ENCODE results near the gene ROCK2. TPM values are rescaled to one million over a fixed set of nuclear protein-coding genes. Genes with fewer than 3 reads are reported as not detected.
A peak's percentile ranks its signal among the peaks of the same experiment; 100 is the strongest.

The ROCK2 gene
- total and polyA plus RNA-seq, 9 of the 15 experiments (the other 6 are each of a cell fraction or from before 2014, with no cell fraction given) = 4.9 to 30.6 (median 14.3) TPM

DNA sequence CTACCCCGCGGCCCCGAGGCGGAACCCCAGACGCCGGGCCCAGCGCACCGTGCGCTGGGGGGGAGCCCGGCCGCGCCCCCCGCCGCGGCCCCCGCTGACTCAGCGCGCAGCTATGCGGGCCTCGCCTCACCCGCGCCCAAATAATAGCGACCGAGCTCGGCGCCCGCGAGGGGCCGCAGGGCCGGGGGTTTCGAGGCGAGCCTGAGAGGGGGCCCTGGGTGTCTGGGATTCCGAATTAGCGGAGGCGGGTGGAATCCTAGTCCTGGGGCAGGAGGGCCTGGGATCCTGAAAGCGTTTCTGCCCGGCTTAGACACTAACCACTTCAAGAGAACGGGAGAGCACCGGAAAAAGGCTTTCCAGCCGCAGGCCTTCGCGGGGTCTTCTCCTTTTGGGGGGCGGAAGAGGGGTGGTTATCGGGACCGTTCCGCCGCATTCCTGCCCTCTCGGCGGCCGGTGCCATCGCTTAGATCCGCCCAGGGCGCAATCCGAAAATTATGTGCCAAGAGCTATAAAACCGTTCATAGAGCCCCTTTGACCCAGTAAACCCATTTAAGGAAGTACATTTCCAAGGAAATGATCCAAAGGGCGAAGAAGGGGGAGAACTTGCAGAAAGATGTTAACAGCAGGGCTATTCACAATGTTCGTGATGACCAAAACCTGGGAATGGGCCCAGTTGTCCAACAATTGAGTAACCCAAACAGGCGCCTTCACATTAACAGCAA, 681 bp upstream of the ROCK2 start (continued):
- TF ChIP-seq, protein P1, sequence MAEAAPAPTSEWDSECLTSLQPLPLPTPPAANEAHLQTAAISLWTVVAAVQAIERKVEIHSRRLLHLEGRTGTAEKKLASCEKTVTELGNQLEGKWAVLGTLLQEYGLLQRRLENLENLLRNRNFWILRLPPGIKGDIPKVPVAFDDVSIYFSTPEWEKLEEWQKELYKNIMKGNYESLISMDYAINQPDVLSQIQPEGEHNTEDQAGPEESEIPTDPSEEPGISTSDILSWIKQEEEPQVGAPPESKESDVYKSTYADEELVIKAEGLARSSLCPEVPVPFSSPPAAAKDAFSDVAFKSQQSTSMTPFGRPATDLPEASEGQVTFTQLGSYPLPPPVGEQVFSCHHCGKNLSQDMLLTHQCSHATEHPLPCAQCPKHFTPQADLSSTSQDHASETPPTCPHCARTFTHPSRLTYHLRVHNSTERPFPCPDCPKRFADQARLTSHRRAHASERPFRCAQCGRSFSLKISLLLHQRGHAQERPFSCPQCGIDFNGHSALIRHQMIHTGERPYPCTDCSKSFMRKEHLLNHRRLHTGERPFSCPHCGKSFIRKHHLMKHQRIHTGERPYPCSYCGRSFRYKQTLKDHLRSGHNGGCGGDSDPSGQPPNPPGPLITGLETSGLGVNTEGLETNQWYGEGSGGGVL (CRISPR knock-in tag; IDR thresholded peaks at IDR 0.05) = no peak
- TF ChIP-seq ZNF644 (tag; IDR thresholded peaks at IDR 0.05; ENCODE audit: low read depth) (no peak), GTF2E2 (tag; IDR thresholded peaks at IDR 0.05) (peak; percentile 93), PHF21A (IDR thresholded peaks at IDR 0.05; ENCODE audit: borderline replicate concordance, low read depth) (no peak), E2F3 (CRISPR knock-in tag; IDR thresholded peaks at IDR 0.05) (peak; percentile 48; the same call in 1 of the 2 replicates), ZKSCAN1 (IDR thresholded peaks at IDR 0.05; ENCODE audit: low read depth, low read length) (no peak), HBP1 (CRISPR knock-in tag; IDR thresholded peaks at IDR 0.05) (no peak), FOXJ3 (CRISPR knock-in tag; IDR thresholded peaks at IDR 0.05) (no peak), ZNF584 (CRISPR knock-in tag; IDR thresholded peaks at IDR 0.05; ENCODE audit: low read depth) (no peak), ZBTB12 (CRISPR knock-in tag; IDR thresholded peaks at IDR 0.05) (no peak), GABPB1 (CRISPR knock-in tag; IDR thresholded peaks at IDR 0.05) (peak; percentile 38; the same call in 1 of the 2 replicates), HEY1 (CRISPR knock-in tag; IDR thresholded peaks at IDR 0.05; ENCODE audit: borderline replicate concordance) (no peak), HDAC3 (IDR thresholded peaks at IDR 0.05; ENCODE audit: borderline replicate concordance, partially characterized antibody) (no peak), HNRNPLL (IDR thresholded peaks at IDR 0.05; ENCODE audit: low read depth, low read length, poor library complexity, severe bottlenecking) (peak; percentile 59), ZNF140 (CRISPR knock-in tag; IDR thresholded peaks at IDR 0.05) (no peak), CHD4 (IDR thresholded peaks at IDR 0.05; ENCODE audit: insufficient read depth, insufficient replicate concordance, low read depth, low read length, poor library complexity, severe bottlenecking) (no peak), ARID2 (IDR thresholded peaks at IDR 0.05) (no peak), RAD51 (IDR thresholded peaks at IDR 0.05; ENCODE audit: borderline replicate concordance, low read depth) (no peak), TAF15 (IDR thresholded peaks at IDR 0.05; ENCODE audit: low read depth, low read length) (no peak), HDAC6 (IDR thresholded peaks at IDR 0.05; ENCODE audit: low read depth, low read length) (no peak), NCOA4 (IDR thresholded peaks at IDR 0.05; ENCODE audit: partially characterized antibody) (no peak)
- TF ChIP-seq, protein P2, sequence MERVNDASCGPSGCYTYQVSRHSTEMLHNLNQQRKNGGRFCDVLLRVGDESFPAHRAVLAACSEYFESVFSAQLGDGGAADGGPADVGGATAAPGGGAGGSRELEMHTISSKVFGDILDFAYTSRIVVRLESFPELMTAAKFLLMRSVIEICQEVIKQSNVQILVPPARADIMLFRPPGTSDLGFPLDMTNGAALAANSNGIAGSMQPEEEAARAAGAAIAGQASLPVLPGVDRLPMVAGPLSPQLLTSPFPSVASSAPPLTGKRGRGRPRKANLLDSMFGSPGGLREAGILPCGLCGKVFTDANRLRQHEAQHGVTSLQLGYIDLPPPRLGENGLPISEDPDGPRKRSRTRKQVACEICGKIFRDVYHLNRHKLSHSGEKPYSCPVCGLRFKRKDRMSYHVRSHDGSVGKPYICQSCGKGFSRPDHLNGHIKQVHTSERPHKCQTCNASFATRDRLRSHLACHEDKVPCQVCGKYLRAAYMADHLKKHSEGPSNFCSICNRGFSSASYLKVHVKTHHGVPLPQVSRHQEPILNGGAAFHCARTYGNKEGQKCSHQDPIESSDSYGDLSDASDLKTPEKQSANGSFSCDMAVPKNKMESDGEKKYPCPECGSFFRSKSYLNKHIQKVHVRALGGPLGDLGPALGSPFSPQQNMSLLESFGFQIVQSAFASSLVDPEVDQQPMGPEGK (CRISPR knock-in tag; IDR thresholded peaks at IDR 0.05; ENCODE audit: borderline replicate concordance) = no peak
